PC-3 (cell line): Measurements from ENCODE around the gene GDPD5. TPM values are rescaled to one million over a fixed set of nuclear protein-coding genes. Genes with fewer than 3 reads are reported as not detected.

Experiments used
- ATAC-seq: fragments of 200-7000 bp; cut with Tn5 transposase; 2 replicates; pipeline ENCODE4 v1.9.1; 2020; ENCODE audit warnings: mild to moderate bottlenecking, moderate library complexity
- BruUV-seq: library from RNA; stranded (reverse); fragments of 400-500 nt; replicated peaks from 2 replicates; lab custom pipeline; 2021; lab: Mats Ljungman, UMichigan
- CTCF ChIA-PET: fragments of 300-600 bp; sonication (Branson Sonifier 250); formaldehyde crosslinking; loops from one replicate; lab custom pipeline; 2022; ENCODE audit warnings: antibody characterized with exemption; lab: Charles Lee
- POLR2A ChIA-PET: fragments of 300-600 bp; sonication (Branson Sonifier 250); formaldehyde crosslinking; loops from one replicate; lab custom pipeline; 2022; ENCODE audit warnings: antibody characterized with exemption; ENCODE audit not compliant: unreplicated experiment; lab: Charles Lee
- DNase-seq: peaks from one replicate; pipeline ENCODE4 v3.0.0-alpha.2; 2015
- H2AFZ ChIP-seq: fragments of 300-600 bp; sonication (generic); 2 replicates; pipeline ENCODE4 v1.6.0; 2016; ENCODE audit warnings: antibody characterized with exemption, low read length
- H3F3A ChIP-seq: fragments of 300-600 bp; sonication (generic); one replicate; pipeline ENCODE4 v1.6.0; 2017; ENCODE audit warnings: antibody characterized with exemption, low read length, control low read depth, mild to moderate bottlenecking; ENCODE audit not compliant: unreplicated experiment
- H3K27ac ChIP-seq: fragments of 300-600 bp; sonication (generic); 2 replicates; pipeline ENCODE4 v1.5.1; 2016; ENCODE audit warnings: mild to moderate bottlenecking, low read length
- H3K27me3 ChIP-seq: fragments of 300-600 bp; sonication (generic); 2 replicates; pipeline ENCODE4 v1.6.1; 2016; ENCODE audit warnings: low read length, mixed read lengths
- H3K36me3 ChIP-seq: fragments of 300-600 bp; sonication (generic); 2 replicates; pipeline ENCODE4 v1.6.1; 2016; ENCODE audit warnings: low read depth, mixed run types, low read length, mixed read lengths
- H3K4me1 ChIP-seq: fragments of 300-600 bp; sonication (generic); 2 replicates; pipeline ENCODE4 v1.5.1; 2016; ENCODE audit warnings: low read length; ENCODE audit not compliant: insufficient read depth
- H3K4me2 ChIP-seq: fragments of 300-600 bp; sonication (generic); 2 replicates; pipeline ENCODE4 v1.6.0; 2016; ENCODE audit warnings: low read length
- H3K4me3 ChIP-seq: fragments of 300-600 bp; sonication (generic); 2 replicates; pipeline ENCODE4 v1.5.1; 2016; ENCODE audit warnings: mild to moderate bottlenecking, low read length, mixed read lengths
- H3K79me2 ChIP-seq: fragments of 300-600 bp; sonication (generic); 2 replicates; pipeline ENCODE4 v1.6.1; 2017; ENCODE audit warnings: low read length, mixed read lengths
- H3K9ac ChIP-seq: fragments of 300-600 bp; sonication (generic); 2 replicates; pipeline ENCODE4 v1.6.0; 2016; ENCODE audit warnings: mild to moderate bottlenecking, low read length
- H3K9me2 ChIP-seq: fragments of 300-600 bp; sonication (generic); replicated peaks from 2 replicates; pipeline ENCODE4 v1.6.1; 2016; ENCODE audit warnings: mixed run types, low read length, mixed read lengths
- H3K9me3 ChIP-seq: fragments of 300-600 bp; sonication (generic); 2 replicates; pipeline ENCODE4 v1.6.1; 2016; ENCODE audit warnings: low read length, mixed read lengths
- H4K20me1 ChIP-seq: fragments of 300-600 bp; sonication (generic); 2 replicates; pipeline ENCODE4 v1.6.1; 2016; ENCODE audit warnings: low read length, mixed read lengths
- EZH2 ChIP-seq: fragments of 300-600 bp; sonication (generic); IDR thresholded peaks from one replicate; pipeline ENCODE4 v1.6.1; 2017; ENCODE audit warnings: antibody characterized with exemption, mild to moderate bottlenecking, low read length; ENCODE audit not compliant: unreplicated experiment
- EZH2phosphoT487 ChIP-seq: fragments of 300-600 bp; sonication (generic); IDR thresholded peaks from 2 replicates; pipeline ENCODE4 v1.6.1; 2018; ENCODE audit warnings: mild to moderate bottlenecking, antibody characterized with exemption, low read length, borderline replicate concordance
- intact Hi-C: fragments of 100-400 bp; cut with micrococcal nuclease; formaldehyde crosslinking; loops from 2 replicates; pipeline ENCODE4 v1.9.0; 2023
- total RNA-seq: library from RNA; depleted of rRNA; stranded (reverse); fragments of >200 nt; gene quantifications from 2 replicates; pipeline ENCODE4 v1.2.3, GENCODE V29; 2014
- TF ChIP-seq, protein P1 (sequence below): fragments of 300-600 bp; sonication (generic); conservative IDR thresholded peaks from 2 replicates; pipeline ENCODE4 v1.5.1; 2017; ENCODE audit warnings: antibody characterized with exemption, low read depth, mild to moderate bottlenecking, low read length

GDPD5 gene
- total RNA-seq, 1 experiment from 2014 or later, result 21.4 TPM

DNA sequence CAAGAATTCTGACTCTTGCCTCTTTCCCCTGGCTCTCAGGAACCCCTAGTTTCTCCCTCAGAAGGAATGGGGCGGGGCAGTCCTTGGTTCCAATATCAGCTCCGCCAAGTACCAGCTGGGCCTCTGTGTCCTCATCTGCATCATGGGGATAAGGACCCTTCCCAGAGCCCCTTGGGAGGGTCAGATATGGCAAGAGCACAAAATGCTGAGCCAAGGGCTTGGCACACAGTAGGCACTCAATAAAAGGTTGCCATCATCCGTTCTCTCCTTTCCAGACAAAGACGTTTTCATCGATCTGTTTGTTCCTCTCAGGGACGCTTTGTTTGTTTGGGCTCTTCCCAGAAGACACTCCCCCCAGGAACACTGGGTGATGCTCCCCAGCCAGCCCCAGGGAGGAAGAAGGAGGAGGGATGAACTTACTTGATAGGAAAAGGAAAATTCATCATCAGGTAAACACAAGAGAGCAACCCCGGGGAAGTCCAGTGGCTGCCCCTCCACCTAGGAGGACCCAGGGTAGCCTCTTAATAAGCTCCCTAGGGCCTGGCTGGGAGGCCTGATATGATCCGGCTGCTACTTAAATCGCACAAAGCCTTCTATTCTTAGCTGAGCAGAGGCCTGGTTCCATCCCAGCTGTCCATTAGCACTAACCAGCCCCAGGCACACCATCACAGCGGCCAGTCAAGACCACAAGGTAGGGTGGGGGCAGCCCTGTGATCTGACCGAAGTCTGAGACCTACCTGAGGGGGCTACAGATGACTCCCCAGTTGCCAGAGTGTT lies 19.6 kb downstream of the GDPD5 start:
- Histone ChIP-seq H3K4me3 (no peak overlapping the region), H3K9me3 (no peaks in the 10 kb centered on the region), H3K9ac (no peak overlapping the region), H3K9me2 (no peaks in the 10 kb centered on the region), H3F3A (no peaks in the 10 kb centered on the region), H3K27me3 (no peaks in the 10 kb centered on the region), H2AFZ (no peak overlapping the region), H3K36me3 (no peaks in the 10 kb centered on the region), H3K79me2 (no peaks in the 10 kb centered on the region), H3K27ac (no peak overlapping the region), H4K20me1 (no peaks in the 10 kb centered on the region), H3K4me1 (peaks cover 13% of the 10 kb centered on the region; the same call in 1 of the 2 replicates), H3K4me2 (no peak overlapping the region)
- ChIA-PET POLR2A (no interaction called here), CTCF (no interaction called here)
- TF ChIP-seq EZH2 (no peak), EZH2phosphoT487 (no peak)
- TF ChIP-seq, protein P1, sequence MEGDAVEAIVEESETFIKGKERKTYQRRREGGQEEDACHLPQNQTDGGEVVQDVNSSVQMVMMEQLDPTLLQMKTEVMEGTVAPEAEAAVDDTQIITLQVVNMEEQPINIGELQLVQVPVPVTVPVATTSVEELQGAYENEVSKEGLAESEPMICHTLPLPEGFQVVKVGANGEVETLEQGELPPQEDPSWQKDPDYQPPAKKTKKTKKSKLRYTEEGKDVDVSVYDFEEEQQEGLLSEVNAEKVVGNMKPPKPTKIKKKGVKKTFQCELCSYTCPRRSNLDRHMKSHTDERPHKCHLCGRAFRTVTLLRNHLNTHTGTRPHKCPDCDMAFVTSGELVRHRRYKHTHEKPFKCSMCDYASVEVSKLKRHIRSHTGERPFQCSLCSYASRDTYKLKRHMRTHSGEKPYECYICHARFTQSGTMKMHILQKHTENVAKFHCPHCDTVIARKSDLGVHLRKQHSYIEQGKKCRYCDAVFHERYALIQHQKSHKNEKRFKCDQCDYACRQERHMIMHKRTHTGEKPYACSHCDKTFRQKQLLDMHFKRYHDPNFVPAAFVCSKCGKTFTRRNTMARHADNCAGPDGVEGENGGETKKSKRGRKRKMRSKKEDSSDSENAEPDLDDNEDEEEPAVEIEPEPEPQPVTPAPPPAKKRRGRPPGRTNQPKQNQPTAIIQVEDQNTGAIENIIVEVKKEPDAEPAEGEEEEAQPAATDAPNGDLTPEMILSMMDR, result no peak
- intact Hi-C loops, result no loop called here
- DNase-seq (no peak), ATAC-seq (no peak)
- no TSS peak for BruUV-seq

DNA sequence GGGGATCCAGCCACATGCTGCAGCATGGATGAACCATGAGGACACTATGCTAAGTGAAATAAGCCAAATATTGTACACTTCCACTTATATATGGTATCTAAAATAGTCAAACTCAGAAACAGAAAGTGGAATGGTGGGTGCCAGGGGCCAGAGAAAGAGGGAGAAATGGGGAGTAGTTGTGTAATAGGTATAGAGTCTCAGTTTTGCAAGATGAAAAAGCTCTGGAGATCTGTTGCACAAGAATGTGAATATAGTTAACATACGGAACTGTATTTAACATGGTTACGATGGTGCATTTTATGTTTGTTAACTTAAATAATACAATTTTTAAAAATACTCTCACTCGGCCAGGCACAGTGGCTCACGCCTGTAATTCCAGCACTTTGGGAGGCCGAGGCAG lies 21.2 kb downstream of the GDPD5 start:
- intact Hi-C loops, result no loop called here
- Histone ChIP-seq H3K4me2 (no peak overlapping the region), H3K27me3 (no peaks in the 10 kb centered on the region), H2AFZ (no peak overlapping the region), H3F3A (no peaks in the 10 kb centered on the region), H3K4me1 (peaks cover 29% of the 10 kb centered on the region), H3K79me2 (no peaks in the 10 kb centered on the region), H4K20me1 (no peaks in the 10 kb centered on the region), H3K9me2 (no peaks in the 10 kb centered on the region), H3K4me3 (no peak overlapping the region), H3K9ac (no peak overlapping the region), H3K36me3 (no peaks in the 10 kb centered on the region), H3K9me3 (no peaks in the 10 kb centered on the region), H3K27ac (no peak overlapping the region)
- no TSS peak for BruUV-seq
- CTCF ChIA-PET, result no interaction called here
- no peak for TF ChIP-seq EZH2
- TF ChIP-seq, protein P1, result no peak
- TF ChIP-seq EZH2phosphoT487, result no peak
- DNase-seq, result no peak
- ATAC-seq, result no peak
- POLR2A ChIA-PET, result no interaction called here

DNA sequence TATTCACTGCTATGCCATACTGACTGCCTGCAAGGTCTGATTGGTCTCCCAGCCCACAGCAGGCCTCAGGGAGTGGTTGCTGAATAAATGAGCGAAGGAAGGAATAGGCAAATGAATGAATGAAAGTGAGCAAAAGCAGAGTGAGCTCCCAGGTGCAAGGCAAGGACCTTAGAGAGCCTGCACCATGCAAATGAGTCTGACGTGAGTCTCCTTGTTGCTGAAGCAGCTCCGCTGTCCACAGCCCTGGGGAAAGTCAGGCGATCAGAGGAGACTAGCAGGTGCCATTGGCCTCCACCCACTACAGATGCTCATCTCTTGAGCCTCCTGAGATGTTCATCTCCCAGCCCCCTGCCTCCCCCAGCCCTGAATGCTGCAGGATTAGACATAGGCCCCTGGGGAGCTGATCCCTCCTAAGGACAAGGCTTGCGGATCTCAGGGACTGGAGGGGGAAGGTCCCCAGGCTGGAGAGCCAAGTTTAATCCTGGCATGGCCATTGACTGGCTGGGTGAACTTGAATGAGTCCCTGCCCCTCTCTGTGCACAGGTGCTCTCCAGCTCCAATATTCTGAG lies 22.1 kb downstream of the GDPD5 start:
- TF ChIP-seq, protein P1, result no peak
- TF ChIP-seq EZH2 (no peak), EZH2phosphoT487 (no peak)
- Histone ChIP-seq H3K4me2 (no peak overlapping the region), H3F3A (no peaks in the 10 kb centered on the region), H3K9me3 (no peaks in the 10 kb centered on the region), H3K36me3 (no peaks in the 10 kb centered on the region), H3K9ac (no peak overlapping the region), H3K79me2 (no peaks in the 10 kb centered on the region), H3K4me1 (peaks cover 36% of the 10 kb centered on the region), H4K20me1 (no peaks in the 10 kb centered on the region), H3K27ac (no peak overlapping the region), H3K27me3 (no peaks in the 10 kb centered on the region), H3K4me3 (no peak overlapping the region), H2AFZ (no peak overlapping the region), H3K9me2 (no peaks in the 10 kb centered on the region)
- BruUV-seq, result no TSS peak
- ATAC-seq (no peak), DNase-seq (no peak)
- intact Hi-C loops, result no loop called here
- ChIA-PET POLR2A (interaction anchor here (0.5 kb wide), 1 partner anchor 28 kb away, joined by 5 read pairs; no protein-coding TSS in a partner anchor), CTCF (no interaction called here)
